GM12878 (cell line): Measurements from ENCODE around the gene RPUSD2. TPM values are rescaled to one million over a fixed set of nuclear protein-coding genes. Genes with fewer than 3 reads are reported as not detected.

ENCODE experiments used
- ATAC-seq: fragments of 200-7000 bp; cut with Tn5 transposase; 3 replicates; pipeline ENCODE4 v1.9.1; 2020; ENCODE audit warnings: mild to moderate bottlenecking, moderate library complexity
- BruUV-seq: library from RNA; stranded (reverse); fragments of 400-500 nt; replicated peaks from 2 replicates; lab custom pipeline; 2021; lab: Mats Ljungman, UMichigan
- CTCF ChIA-PET: fragments of 300-600 bp; sonication (Branson Sonifier 250); formaldehyde crosslinking; extraction: SDS; loops from one replicate; lab custom pipeline; 2021; ENCODE audit warnings: inconsistent platforms; lab: Yijun Ruan, JAX
- POLR2A ChIA-PET: fragments of 350-600 bp; formaldehyde crosslinking; extraction: SDS; loops from one replicate; lab custom pipeline; 2021; ENCODE audit warnings: inconsistent platforms; lab: Charles Lee
- RAD21 ChIA-PET: fragments of 300-600 bp; sonication (Branson Sonifier 250); formaldehyde crosslinking; loops from one replicate; lab custom pipeline; 2023; ENCODE audit warnings: antibody characterized with exemption; ENCODE audit not compliant: unreplicated experiment; lab: Charles Lee
- SMC1A ChIA-PET: fragments of 300-600 bp; sonication (Branson Sonifier 250); formaldehyde crosslinking; loops from one replicate; lab custom pipeline; 2023; ENCODE audit not compliant: unreplicated experiment, uncharacterized antibody; lab: Charles Lee
- DNase-seq: peaks from one replicate; pipeline ENCODE4 v3.0.0-alpha.2; 2011; ENCODE audit warnings: low read depth, low spot score
- FAIRE-seq: peaks from 3 replicates; lab custom pipeline; 2011; peaks lifted over from hg19 to GRCh38; lab: Jason Lieb, UNC
- H2AFZ ChIP-seq: 2 replicates; pipeline ENCODE4 v1.6.0; 2011; ENCODE audit warnings: low read depth, low read length, control low read depth; ENCODE audit not compliant: control insufficient read depth
- H3K27ac ChIP-seq: 2 replicates; pipeline ENCODE4 v1.5.1; 2011; ENCODE audit warnings: control low read depth; ENCODE audit not compliant: control insufficient read depth, insufficient read depth
- H3K27me3 ChIP-seq, 2 experiments: replicated peaks in 1 of 2; 2 replicates each; pipeline versions ENCODE4 v1.6.0 to v1.6.1; 2011; ENCODE audit warnings: low read length in 1 of 2; ENCODE audit not compliant: control insufficient read depth in 2 of 2, insufficient read depth in 2 of 2
- H3K36me3 ChIP-seq, 2 experiments: 2 replicates each; pipeline ENCODE4 v1.5.1; 2011; ENCODE audit warnings: low read length in 1 of 2; ENCODE audit not compliant: control insufficient read depth in 2 of 2, insufficient read depth in 2 of 2
- H3K4me1 ChIP-seq: 2 replicates; pipeline ENCODE4 v1.6.1; 2011; ENCODE audit warnings: mild to moderate bottlenecking, low read length, moderate library complexity, mixed read lengths; ENCODE audit not compliant: control insufficient read depth, insufficient read depth
- H3K4me2 ChIP-seq: 2 replicates; pipeline ENCODE4 v1.6.0; 2011; ENCODE audit warnings: control low read depth; ENCODE audit not compliant: control insufficient read depth, insufficient read depth
- H3K4me3 ChIP-seq: fragments of 200-600 bp; sonication (generic); 2 replicates; pipeline ENCODE4 v1.5.1; 2016
- H3K79me2 ChIP-seq: 2 replicates; pipeline ENCODE4 v1.6.0; 2011; ENCODE audit warnings: low read length; ENCODE audit not compliant: control insufficient read depth, insufficient read depth
- H3K9ac ChIP-seq: 2 replicates; pipeline ENCODE4 v1.8.0; 2011; ENCODE audit warnings: low read length, control low read depth, mixed read lengths; ENCODE audit not compliant: control insufficient read depth, insufficient read depth
- H3K9me3 ChIP-seq: replicated peaks from 3 replicates; pipeline ENCODE4 v1.5.1; 2011; ENCODE audit warnings: mild to moderate bottlenecking, low read length; ENCODE audit not compliant: control insufficient read depth, insufficient read depth
- H4K20me1 ChIP-seq: 2 replicates; pipeline ENCODE4 v1.6.0; 2011; ENCODE audit not compliant: control insufficient read depth, insufficient read depth
- CREB1 ChIP-seq: IDR thresholded peaks from 2 replicates; pipeline ENCODE4 v1.6.1; 2012; ENCODE audit warnings: low read depth, mild to moderate bottlenecking, inconsistent platforms
- CTCF ChIP-seq, 3 experiments: IDR thresholded peaks in 2 of 3; conservative IDR thresholded peaks in 1 of 3; 2 replicates each; pipeline ENCODE4 v1.5.1; 2011; ENCODE audit warnings: low read depth in 3 of 3, low read length in 3 of 3, mild to moderate bottlenecking in 3 of 3, control low read depth in 2 of 3, moderate library complexity in 2 of 3, inconsistent platforms in 1 of 3, mixed read lengths in 1 of 3; ENCODE audit not compliant: control insufficient read depth in 2 of 3, insufficient read depth in 1 of 3; ENCODE audit errors: extremely low read depth in 1 of 3
- E4F1 ChIP-seq: fragments of 450-650 bp; IDR thresholded peaks from 2 replicates; pipeline ENCODE4 v1.6.1; 2018; ENCODE audit warnings: borderline replicate concordance, mild to moderate bottlenecking; ENCODE audit not compliant: partially characterized antibody
- EP300 ChIP-seq, 2 experiments: fragments of 150-350 bp in 1 of 2; IDR thresholded peaks; 2 replicates each; pipeline ENCODE4 v1.6.1; 2011 to 2012; ENCODE audit warnings: low read depth in 2 of 2, low read length in 2 of 2, borderline replicate concordance in 1 of 2, improper control_type of control experiment in 1 of 2, inconsistent platforms in 1 of 2; ENCODE audit not compliant: control insufficient read depth in 1 of 2
- GABPA ChIP-seq: IDR thresholded peaks from 2 replicates; pipeline ENCODE4 v1.6.1; 2014; ENCODE audit warnings: antibody characterized with exemption, low read depth, mild to moderate bottlenecking, inconsistent platforms
- IKZF1 ChIP-seq: fragments of 450-650 bp; conservative IDR thresholded peaks from 2 replicates; pipeline ENCODE4 v1.6.1; 2017; ENCODE audit warnings: antibody characterized with exemption, mild to moderate bottlenecking
- MEF2B ChIP-seq: fragments of 450-650 bp; IDR thresholded peaks from 2 replicates; pipeline ENCODE4 v1.6.1; 2018; ENCODE audit warnings: mild to moderate bottlenecking, moderate library complexity; ENCODE audit not compliant: partially characterized antibody, poor library complexity, severe bottlenecking
- NKRF ChIP-seq: fragments of 450-650 bp; conservative IDR thresholded peaks from 2 replicates; pipeline ENCODE4 v1.6.1; 2017; ENCODE audit warnings: mild to moderate bottlenecking, moderate library complexity
- NR2F1 ChIP-seq: fragments of 450-650 bp; conservative IDR thresholded peaks from 2 replicates; pipeline ENCODE4 v1.6.1; 2017; ENCODE audit warnings: mild to moderate bottlenecking
- PAX8 ChIP-seq: fragments of 450-650 bp; IDR thresholded peaks from 2 replicates; pipeline ENCODE4 v1.6.1; 2017; ENCODE audit warnings: mild to moderate bottlenecking, moderate library complexity
- SIX5 ChIP-seq: IDR thresholded peaks from 2 replicates; pipeline ENCODE4 v1.6.1; 2011; ENCODE audit warnings: mild to moderate bottlenecking, low read depth, low read length, moderate library complexity; ENCODE audit not compliant: severe bottlenecking
- TBL1XR1 ChIP-seq: IDR thresholded peaks from 2 replicates; pipeline ENCODE4 v1.6.1; 2012; ENCODE audit warnings: low read depth, low read length, improper control_type of control experiment
- ZNF687 ChIP-seq: fragments of 450-650 bp; IDR thresholded peaks from 2 replicates; pipeline ENCODE4 v1.6.1; 2017; ENCODE audit warnings: mild to moderate bottlenecking, moderate library complexity
- WGBS: methylation state at CpG from one replicate; pipeline ENCODE4 v1.1.6; 2016; ENCODE audit warnings: low lambda C conversion rate; ENCODE audit not compliant: insufficient replicate concordance, insufficient coverage; ENCODE audit errors: missing lambda C conversion rate; 5-methylcytosine and 5-hydroxymethylcytosine counted together
- in situ Hi-C: fragments of 300-500 bp; cut with MboI; formaldehyde crosslinking; loops from 9 replicates; pipeline ENCODE4 v1.14.3; 2018; ENCODE audit warnings: mixed read lengths
- intact Hi-C: fragments of 100-400 bp; cut with micrococcal nuclease; formaldehyde crosslinking; loops from one replicate; pipeline ENCODE4 v1.14.2; 2022; ENCODE audit not compliant: unreplicated experiment
- polyA plus RNA-seq, 11 experiments: library from polyadenylated mRNA; depleted of rRNA in 4 of 11; unstranded in 6 of 11; stranded (reverse) in 5 of 11; fragments of >200 nt; fragmentation: Nextera tagmentation in 4 of 11; fragmentation: Illumina TruSeq in 1 of 11; extraction: Ambion mirVana in 4 of 11; extraction: Trizol in 1 of 11; gene quantifications; 1 replicate in 1 of 11; 2 replicates in 10 of 11; pipeline versions ENCODE4 v1.2.1 to v1.2.3, GENCODE V29; 2011 to 2016; ENCODE audit warnings: inconsistent platforms in 2 of 11, missing spikeins in 2 of 11, low read depth in 1 of 11
- total RNA-seq, 4 experiments: library from RNA; depleted of rRNA in 3 of 4; stranded (reverse); fragments of >200 nt in 3 of 4; fragmentation: Illumina TruSeq in 1 of 4; extraction: Trizol in 1 of 4; gene quantifications; 2 replicates each; pipeline versions ENCODE4 v1.2.1 to v1.2.3, GENCODE V29; 2013 to 2021

Gene RPUSD2
- total and polyA plus RNA-seq, 10 of the 15 experiments (the other 5 are each of a cell fraction or from before 2014, with no cell fraction given), result 4.0 to 33.3 (median 18.5) TPM

- RAD21 ChIA-PET, result no interaction called here
- Histone ChIP-seq H3K9me3 (peaks cover 3% of the 10 kb centered on the region; the same call in 2 of the 3 replicates), H3K4me3 (no peak overlapping the region), H3K27ac (no peak overlapping the region), H3K27me3 (no peaks in the 10 kb centered on the region), H3K36me3 (no peaks in the 10 kb centered on the region; a peak in 2 of 4 replicates), H3K79me2 (no peaks in the 10 kb centered on the region), H3K4me1 (no peaks in the 10 kb centered on the region), H4K20me1 (no peaks in the 10 kb centered on the region), H3K9ac (no peak overlapping the region), H3K4me2 (no peak overlapping the region), H2AFZ (no peak overlapping the region)
- 30% methylated on average over 5 of the region's 5 CpGs for WGBS
- CTCF ChIA-PET, result interaction anchor here (0.6 to 0.8 kb wide), 2 partner anchors 9 to 144 kb away, joined by 3 read pairs; no protein-coding TSS in a partner anchor
- POLR2A ChIA-PET, result interaction anchor here (0.6 kb wide), 1 partner anchor 31 kb away, joined by 3 read pairs; no protein-coding TSS in a partner anchor
- ATAC-seq (no peak), DNase-seq (no peak), FAIRE-seq (no peak)
- in situ Hi-C loops (no loop called here), intact Hi-C loops (no loop called here)
- no TSS peak for BruUV-seq
- SMC1A ChIA-PET, result interaction anchor here (0.6 to 1.4 kb wide), 2 partner anchors 248 to 472 kb away, joined by 3 to 4 read pairs; no protein-coding TSS in a partner anchor
- no peak for TF ChIP-seq ZNF687
- TF ChIP-seq EP300 (IDR thresholded peaks at IDR 0.05; ENCODE audit: borderline replicate concordance in 1 of 2, control insufficient read depth in 1 of 2, low read depth in 2 of 2, low read length in 2 of 2), result no peak
- no peak for TF ChIP-seq NR2F1
- TF ChIP-seq E4F1, result no peak
- TF ChIP-seq CTCF (IDR thresholded peaks at IDR 0.05 in 2 of 3, conservative IDR thresholded peaks at IDR 0.05 in 1 of 3; ENCODE audit: control insufficient read depth in 2 of 3, extremely low read depth in 1 of 3, insufficient read depth in 1 of 3, low read depth in 3 of 3, low read length in 3 of 3), result no peak
- TF ChIP-seq TBL1XR1, result no peak
- TF ChIP-seq GABPA, result no peak
- no peak for TF ChIP-seq MEF2B
- no peak for TF ChIP-seq IKZF1
- no peak for TF ChIP-seq NKRF
- TF ChIP-seq SIX5, result no peak
- TF ChIP-seq CREB1, result no peak
- TF ChIP-seq PAX8, result no peak
Measured at GRCh38 chr15:40534371-40534770, 34.7 kb upstream of the RPUSD2 start.
